Activated CD8-positive, alpha-beta T cell treated with anti-CD3 and anti-CD28 coated beads for 36 hours (primary cell): ENCODE results near the gene ABCG8. TPM values are rescaled to one million over a fixed set of nuclear protein-coding genes. Genes with fewer than 3 reads are reported as not detected.

ENCODE experiments used
- ATAC-seq: fragments of 200-7000 bp; cut with Tn5 transposase; one replicate; pipeline ENCODE4 v1.10.0; 2021; ENCODE audit warnings: mild to moderate bottlenecking, moderate library complexity
- CTCF ChIA-PET: fragments of 350-600 bp; sonication (Branson Sonifier 250); formaldehyde crosslinking; loops from one replicate; lab custom pipeline; 2021; ENCODE audit warnings: antibody characterized with exemption; lab: Charles Lee
- POLR2A ChIA-PET: fragments of 350-600 bp; sonication (Branson Sonifier 250); formaldehyde crosslinking; loops from one replicate; lab custom pipeline; 2021; ENCODE audit warnings: antibody characterized with exemption; lab: Charles Lee
- DNase-seq: peaks from one replicate; pipeline ENCODE4 v3.0.0-alpha.2; 2020
- H3K27ac Mint-ChIP-seq: one replicate; pipeline ENCODE4 v1.8.0; 2021; ENCODE audit warnings: mild to moderate bottlenecking, mixed read lengths
- H3K27me3 Mint-ChIP-seq: one replicate; pipeline ENCODE4 v1.8.0; 2021; ENCODE audit warnings: mixed read lengths
- H3K36me3 Mint-ChIP-seq: one replicate; pipeline ENCODE4 v1.8.0; 2021; ENCODE audit warnings: low read depth, mixed read lengths
- H3K4me1 Mint-ChIP-seq: one replicate; pipeline ENCODE4 v1.8.0; 2021; ENCODE audit warnings: low read depth, mixed read lengths
- H3K4me3 Mint-ChIP-seq: one replicate; pipeline ENCODE4 v1.8.0; 2021; ENCODE audit warnings: mild to moderate bottlenecking, moderate library complexity, mixed read lengths
- H3K9me3 Mint-ChIP-seq: one replicate; pipeline ENCODE4 v1.8.0; 2021; ENCODE audit warnings: mixed read lengths
- intact Hi-C: fragments of 100-400 bp; cut with micrococcal nuclease; formaldehyde crosslinking; loops from one replicate; pipeline ENCODE4 v1.10.0; 2022
- total RNA-seq, 2 experiments: library from RNA; stranded (reverse); gene quantifications; one replicate each; pipeline ENCODE4 v1.2.3, GENCODE V29; 2021
- TF ChIP-seq, protein P1 (sequence below): fragments of 200-600 bp; IDR thresholded peaks from one replicate; pipeline ENCODE4 v1.8.0; 2022; ENCODE audit warnings: antibody characterized with exemption, mild to moderate bottlenecking

ABCG8 gene
- total RNA-seq, 2 experiments from 2014 or later, result not detected

DNA sequence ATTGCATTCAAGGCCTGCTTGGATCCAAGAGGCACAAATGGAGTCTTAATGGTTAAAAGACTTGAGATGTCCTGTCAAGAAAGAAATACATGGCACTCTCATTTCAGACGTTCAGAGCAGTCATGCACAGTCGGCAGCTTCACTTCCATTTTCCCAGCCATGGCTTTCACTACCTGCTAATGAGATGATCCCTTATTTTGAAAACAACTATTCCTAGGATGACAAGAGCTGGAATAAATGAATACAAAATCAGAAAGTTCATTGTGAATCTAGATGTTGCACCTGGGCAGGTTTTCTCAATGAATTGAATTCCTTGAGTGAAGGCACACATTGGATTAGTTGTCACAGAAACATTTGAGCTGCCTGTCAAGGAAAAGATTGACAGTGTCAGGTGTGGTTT lies 25.8 kb upstream of the ABCG8 start:
- POLR2A ChIA-PET, result no interaction called here
- H3K27me3 Mint-ChIP-seq, result no peaks in the 10 kb centered on the region
- intact Hi-C loops, result no loop called here
- no peaks in the 10 kb centered on the region for H3K36me3 Mint-ChIP-seq
- H3K27ac Mint-ChIP-seq, result no peak overlapping the region
- DNase-seq (no peak), ATAC-seq (no peak)
- H3K4me1 Mint-ChIP-seq, result no peaks in the 10 kb centered on the region
- CTCF ChIA-PET, result interaction anchor here (0.7 kb wide), 1 partner anchor 9 kb away, joined by 3 read pairs; no protein-coding TSS in a partner anchor
- TF ChIP-seq, protein P1, sequence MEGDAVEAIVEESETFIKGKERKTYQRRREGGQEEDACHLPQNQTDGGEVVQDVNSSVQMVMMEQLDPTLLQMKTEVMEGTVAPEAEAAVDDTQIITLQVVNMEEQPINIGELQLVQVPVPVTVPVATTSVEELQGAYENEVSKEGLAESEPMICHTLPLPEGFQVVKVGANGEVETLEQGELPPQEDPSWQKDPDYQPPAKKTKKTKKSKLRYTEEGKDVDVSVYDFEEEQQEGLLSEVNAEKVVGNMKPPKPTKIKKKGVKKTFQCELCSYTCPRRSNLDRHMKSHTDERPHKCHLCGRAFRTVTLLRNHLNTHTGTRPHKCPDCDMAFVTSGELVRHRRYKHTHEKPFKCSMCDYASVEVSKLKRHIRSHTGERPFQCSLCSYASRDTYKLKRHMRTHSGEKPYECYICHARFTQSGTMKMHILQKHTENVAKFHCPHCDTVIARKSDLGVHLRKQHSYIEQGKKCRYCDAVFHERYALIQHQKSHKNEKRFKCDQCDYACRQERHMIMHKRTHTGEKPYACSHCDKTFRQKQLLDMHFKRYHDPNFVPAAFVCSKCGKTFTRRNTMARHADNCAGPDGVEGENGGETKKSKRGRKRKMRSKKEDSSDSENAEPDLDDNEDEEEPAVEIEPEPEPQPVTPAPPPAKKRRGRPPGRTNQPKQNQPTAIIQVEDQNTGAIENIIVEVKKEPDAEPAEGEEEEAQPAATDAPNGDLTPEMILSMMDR, result no peak
- no peak overlapping the region for H3K4me3 Mint-ChIP-seq
- no peaks in the 10 kb centered on the region for H3K9me3 Mint-ChIP-seq

DNA sequence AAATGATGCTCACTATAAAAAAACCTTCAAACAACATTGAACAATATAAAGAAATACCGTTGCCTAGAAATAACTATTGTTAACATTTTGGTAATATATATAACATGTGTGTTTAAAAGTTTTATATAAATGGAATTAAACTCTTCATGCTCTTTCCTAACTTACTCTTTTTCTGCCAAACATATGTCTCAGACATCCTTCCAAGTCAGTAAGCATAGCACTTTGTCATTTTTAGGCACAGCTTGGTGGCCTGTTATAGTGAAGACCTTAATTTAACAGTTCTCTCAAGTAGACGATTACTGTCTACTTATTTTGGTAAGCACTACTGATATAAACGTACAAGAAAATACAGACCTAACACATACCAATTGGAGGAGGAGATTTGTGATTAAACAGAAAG lies 24.1 kb upstream of the ABCG8 start:
- H3K4me3 Mint-ChIP-seq, result no peak overlapping the region
- H3K36me3 Mint-ChIP-seq, result no peaks in the 10 kb centered on the region
- no peaks in the 10 kb centered on the region for H3K27me3 Mint-ChIP-seq
- no peak overlapping the region for H3K27ac Mint-ChIP-seq
- DNase-seq (no peak), ATAC-seq (no peak)
- CTCF ChIA-PET, result no interaction called here
- TF ChIP-seq, protein P1, result no peak
- intact Hi-C loops, result no loop called here
- POLR2A ChIA-PET, result no interaction called here
- no peaks in the 10 kb centered on the region for H3K9me3 Mint-ChIP-seq
- H3K4me1 Mint-ChIP-seq, result peaks cover 7% of the 10 kb centered on the region

DNA sequence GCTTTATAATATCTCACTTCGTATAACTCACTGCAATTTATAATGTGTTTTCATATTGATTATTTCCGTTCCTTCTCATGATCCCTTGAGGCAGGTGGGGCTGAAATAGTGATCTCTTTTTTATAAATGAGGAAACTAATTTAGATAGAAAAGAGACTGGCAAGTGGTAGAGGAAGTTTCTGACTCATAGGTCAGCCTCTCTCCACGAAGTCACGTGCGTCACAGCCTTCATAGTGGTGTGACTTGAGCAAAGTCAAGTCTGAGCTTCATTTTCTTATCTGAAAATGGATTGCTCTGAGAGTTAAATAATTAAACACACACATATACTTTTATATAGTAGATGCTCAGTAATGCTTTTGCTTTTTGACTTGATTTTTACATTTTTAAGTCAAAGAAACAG lies 20.0 kb upstream of the ABCG8 start:
- ChIA-PET CTCF (no interaction called here), POLR2A (no interaction called here)
- H3K36me3 Mint-ChIP-seq, result no peaks in the 10 kb centered on the region
- no peak overlapping the region for H3K4me3 Mint-ChIP-seq
- H3K27me3 Mint-ChIP-seq, result peaks cover 21% of the 10 kb centered on the region
- peaks cover 7% of the 10 kb centered on the region for H3K4me1 Mint-ChIP-seq
- DNase-seq, result peak; percentile 76
- H3K9me3 Mint-ChIP-seq, result no peaks in the 10 kb centered on the region
- peak; percentile 87 for ATAC-seq
- no peak overlapping the region for H3K27ac Mint-ChIP-seq
- TF ChIP-seq, protein P1, result no peak
- intact Hi-C loops, result no loop called here

DNA sequence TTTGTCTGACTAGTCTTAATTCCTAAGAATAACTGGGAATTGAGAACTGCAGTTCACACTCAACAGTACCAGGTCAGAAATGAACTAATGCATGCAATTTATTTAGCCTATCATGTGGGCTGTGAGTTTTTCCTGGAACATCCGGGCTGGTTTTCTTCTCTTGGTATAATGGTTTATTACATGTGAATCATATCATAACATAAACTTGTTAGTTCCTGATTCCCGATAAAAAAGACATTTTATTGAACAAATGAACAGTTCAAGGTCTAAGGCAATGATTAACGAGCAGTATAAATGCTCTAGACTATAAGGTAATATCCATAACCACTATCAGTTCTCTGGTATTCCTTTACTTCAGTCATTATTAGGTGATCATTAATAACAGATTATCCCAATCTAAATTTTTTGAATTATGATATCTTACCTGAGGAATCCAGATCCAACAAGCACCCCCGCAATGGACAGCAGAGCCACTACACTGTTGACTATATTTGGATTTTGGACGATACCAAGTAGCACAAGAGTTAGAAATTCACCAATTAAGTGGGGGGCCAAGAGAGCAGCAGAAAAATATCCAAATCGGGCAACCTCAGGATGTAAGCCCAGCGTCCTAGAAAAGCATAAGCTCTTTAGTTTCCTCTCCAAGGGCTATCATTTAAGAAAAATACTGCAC lies 19.1 kb upstream of the ABCG8 start:
- TF ChIP-seq, protein P1, result no peak
- peaks cover 23% of the 10 kb centered on the region for H3K27me3 Mint-ChIP-seq
- POLR2A ChIA-PET, result no interaction called here
- DNase-seq (no peak), ATAC-seq (no peak)
- H3K36me3 Mint-ChIP-seq, result no peaks in the 10 kb centered on the region
- peaks cover 7% of the 10 kb centered on the region for H3K4me1 Mint-ChIP-seq
- intact Hi-C loops, result no loop called here
- no peak overlapping the region for H3K4me3 Mint-ChIP-seq
- CTCF ChIA-PET, result no interaction called here
- H3K27ac Mint-ChIP-seq, result no peak overlapping the region
- no peaks in the 10 kb centered on the region for H3K9me3 Mint-ChIP-seq

DNA sequence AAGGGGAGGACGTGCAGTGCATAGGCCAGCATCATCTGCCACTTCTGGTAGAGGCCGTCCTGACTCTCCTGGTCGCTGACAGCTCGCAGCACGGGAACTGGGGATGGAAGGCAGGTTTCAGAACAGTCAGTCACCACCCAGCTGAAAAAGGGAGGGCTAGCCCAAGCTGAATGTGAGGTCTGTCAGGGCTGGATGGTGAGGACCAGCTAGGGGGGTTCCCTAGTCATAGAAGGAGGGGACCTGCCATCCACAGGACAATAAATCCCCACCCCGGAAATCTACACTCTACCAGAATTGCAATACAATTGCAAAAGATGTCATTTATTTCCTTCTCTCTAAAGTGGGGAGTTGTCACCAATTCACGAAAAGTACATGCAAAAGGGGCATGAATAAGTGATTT lies 15.9 kb upstream of the ABCG8 start:
- POLR2A ChIA-PET, result no interaction called here
- no peak overlapping the region for H3K27ac Mint-ChIP-seq
- CTCF ChIA-PET, result interaction anchor here (1.1 kb wide), 1 partner anchor 10 kb away, joined by 3 read pairs; no protein-coding TSS in a partner anchor

More for the DNA sequence above, 15.9 kb upstream of the ABCG8 start:
- TF ChIP-seq, protein P1, result no peak
- H3K36me3 Mint-ChIP-seq, result no peaks in the 10 kb centered on the region
- H3K4me3 Mint-ChIP-seq, result no peak overlapping the region
- peaks cover 25% of the 10 kb centered on the region for H3K27me3 Mint-ChIP-seq
- DNase-seq (no peak), ATAC-seq (no peak)
- intact Hi-C loops, result no loop called here
- no peaks in the 10 kb centered on the region for H3K9me3 Mint-ChIP-seq
- peaks cover 7% of the 10 kb centered on the region for H3K4me1 Mint-ChIP-seq
